Measurements from ENCODE around the gene GPATCH1. TPM values are rescaled to one million over a fixed set of nuclear protein-coding genes. Genes with fewer than 3 reads are reported as not detected.

Gene GPATCH1
- polyA plus RNA-seq, 2 donors, result 4.3 to 5.2 TPM

DNA sequence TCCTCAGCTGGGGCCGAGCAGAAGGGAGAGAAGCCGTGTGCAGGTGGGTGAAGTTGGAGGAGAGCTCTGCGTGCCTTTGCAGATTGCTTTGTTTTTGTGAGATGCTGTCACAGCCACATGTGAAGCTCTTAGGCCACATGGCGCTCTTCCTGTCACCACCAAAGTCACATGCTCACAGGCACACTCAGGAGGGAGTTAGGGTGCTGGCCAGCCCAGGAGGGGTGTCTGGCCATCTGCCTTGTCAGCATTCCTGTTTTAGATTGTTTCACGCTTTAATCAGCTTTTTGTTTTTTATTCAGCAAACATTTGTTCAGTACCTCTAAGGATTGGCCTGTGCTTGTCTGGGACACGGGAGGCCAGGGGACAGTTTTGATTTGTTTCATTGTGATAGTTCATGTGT lies 21.9 kb downstream of the GPATCH1 start:
- Histone ChIP-seq H3K27me3 (ENCODE audit: control insufficient read depth in 1 of 2, insufficient read depth in 2 of 2, low read length in 2 of 2) (no peaks in the 10 kb centered on the region), H3K27ac (ENCODE audit: low read depth in 2 of 2, low read length in 1 of 2) (no peak overlapping the region), H3K4me1 (ENCODE audit: control insufficient read depth in 2 of 2, insufficient read depth in 2 of 2, low read length in 1 of 2) (no peaks in the 10 kb centered on the region), H3K4me3 (ENCODE audit: low read depth in 1 of 2, low read length in 2 of 2) (no peak overlapping the region), H3K9me3 (ENCODE audit: control insufficient read depth in 2 of 2, insufficient read depth in 1 of 2, low read depth in 1 of 2, low read length in 1 of 2) (no peaks in the 10 kb centered on the region), H3K36me3 (ENCODE audit: control insufficient read depth in 2 of 2, insufficient read depth in 2 of 2, low read length in 1 of 2) (peaks cover 24 to 25% of the 10 kb centered on the region in 2 donors)
- WGBS, 2 donors, result 91 to 93% methylated on average over 6 of the region's 6 CpGs

DNA sequence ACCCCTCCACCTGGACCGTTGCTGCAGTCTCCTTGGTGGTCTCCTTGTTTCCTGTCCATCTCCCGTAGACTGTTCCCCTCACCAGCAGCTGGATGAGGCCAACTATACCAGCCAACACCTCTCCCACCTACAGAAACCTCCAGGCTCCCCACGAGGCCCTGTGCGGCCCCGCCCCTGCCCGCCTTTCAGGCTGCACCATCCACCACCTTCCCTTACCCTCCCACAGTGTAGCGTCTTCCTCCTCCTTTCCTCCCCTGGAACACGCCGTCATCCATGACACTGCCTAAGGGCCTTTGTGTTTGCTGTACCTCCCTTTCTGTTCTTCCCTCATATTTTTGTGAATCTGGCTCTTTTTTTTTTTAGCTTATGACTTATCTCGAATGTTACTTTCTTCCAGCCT lies 27.2 kb downstream of the GPATCH1 start:
- Histone ChIP-seq H3K27me3 (ENCODE audit: control insufficient read depth in 1 of 2, insufficient read depth in 2 of 2, low read length in 2 of 2) (no peaks in the 10 kb centered on the region), H3K4me1 (ENCODE audit: control insufficient read depth in 2 of 2, insufficient read depth in 2 of 2, low read length in 1 of 2) (no peaks in the 10 kb centered on the region), H3K36me3 (ENCODE audit: control insufficient read depth in 2 of 2, insufficient read depth in 2 of 2, low read length in 1 of 2) (peaks cover 11 to 16% of the 10 kb centered on the region in 2 donors), H3K9me3 (ENCODE audit: control insufficient read depth in 2 of 2, insufficient read depth in 1 of 2, low read depth in 1 of 2, low read length in 1 of 2) (no peaks in the 10 kb centered on the region), H3K27ac (ENCODE audit: low read depth in 2 of 2, low read length in 1 of 2) (no peak overlapping the region), H3K4me3 (ENCODE audit: low read depth in 1 of 2, low read length in 2 of 2) (no peak overlapping the region)
- 90 to 93% methylated on average over 10 of the region's 10 CpGs for WGBS, 2 donors

DNA sequence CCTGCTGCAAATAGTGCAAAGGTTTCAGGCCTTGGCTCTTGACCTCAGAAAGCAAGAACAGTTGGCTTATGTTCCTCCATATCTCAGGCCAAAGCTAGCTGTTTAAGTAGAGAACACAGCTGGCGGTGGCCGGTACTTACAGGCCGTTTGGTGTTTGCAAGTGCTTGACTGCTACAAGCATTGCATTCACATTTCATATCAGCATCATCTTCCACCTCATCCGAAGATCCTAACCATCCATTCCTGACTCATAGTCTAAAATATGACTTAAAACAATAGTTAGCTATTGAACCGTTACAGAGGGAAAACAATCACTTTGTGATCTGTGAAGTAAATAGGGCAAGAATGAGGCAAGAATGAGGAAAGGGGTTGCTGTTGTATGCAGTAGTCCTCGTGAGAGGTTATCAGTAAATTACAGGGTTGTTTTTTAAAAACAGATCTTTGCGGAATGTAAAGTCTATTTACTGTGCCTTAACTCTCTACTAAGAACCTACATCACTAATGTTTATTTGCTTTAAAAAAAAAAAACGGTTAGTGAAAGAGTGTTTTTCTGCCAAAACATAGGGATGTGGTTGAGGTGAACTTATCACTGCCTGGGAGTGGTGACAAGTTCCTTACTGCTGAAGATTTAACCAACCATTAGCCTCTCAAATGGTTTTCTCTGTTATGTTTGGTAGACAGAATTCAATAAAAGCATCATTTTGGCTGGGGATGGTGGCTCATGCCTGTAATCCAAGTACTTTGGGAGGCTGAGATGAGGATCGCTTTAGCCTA lies 29.3 kb downstream of the GPATCH1 start:
- Histone ChIP-seq H3K4me1 (ENCODE audit: control insufficient read depth in 2 of 2, insufficient read depth in 2 of 2, low read length in 1 of 2) (no peaks in the 10 kb centered on the region), H3K27me3 (ENCODE audit: control insufficient read depth in 1 of 2, insufficient read depth in 2 of 2, low read length in 2 of 2) (no peaks in the 10 kb centered on the region), H3K36me3 (ENCODE audit: control insufficient read depth in 2 of 2, insufficient read depth in 2 of 2, low read length in 1 of 2) (peaks cover 6 to 19% of the 10 kb centered on the region in 2 donors), H3K9me3 (ENCODE audit: control insufficient read depth in 2 of 2, insufficient read depth in 1 of 2, low read depth in 1 of 2, low read length in 1 of 2) (no peaks in the 10 kb centered on the region), H3K27ac (ENCODE audit: low read depth in 2 of 2, low read length in 1 of 2) (no peak overlapping the region), H3K4me3 (ENCODE audit: low read depth in 1 of 2, low read length in 2 of 2) (no peak overlapping the region)
- 83 to 84% methylated on average over 9 of the region's 9 CpGs for WGBS, 2 donors

- WGBS, 2 donors, result 94 to 97% methylated on average over 11 of the region's 11 CpGs
- H3K9me3 ChIP-seq (ENCODE audit: control insufficient read depth in 2 of 2, insufficient read depth in 1 of 2, low read depth in 1 of 2, low read length in 1 of 2), result no peaks in the 10 kb centered on the region
- H3K27ac ChIP-seq (ENCODE audit: low read depth in 2 of 2, low read length in 1 of 2), result no peak overlapping the region
- H3K4me3 ChIP-seq (ENCODE audit: low read depth in 1 of 2, low read length in 2 of 2), result no peak overlapping the region
- H3K4me1 ChIP-seq (ENCODE audit: control insufficient read depth in 2 of 2, insufficient read depth in 2 of 2, low read length in 1 of 2), result no peaks in the 10 kb centered on the region
- H3K27me3 ChIP-seq (ENCODE audit: control insufficient read depth in 1 of 2, insufficient read depth in 2 of 2, low read length in 2 of 2), result no peaks in the 10 kb centered on the region
- H3K36me3 ChIP-seq (ENCODE audit: control insufficient read depth in 2 of 2, insufficient read depth in 2 of 2, low read length in 1 of 2), result peaks cover 6 to 18% of the 10 kb centered on the region in 2 donors
Measured at GRCh38 chr19:33111587-33111986, 30.6 kb downstream of the GPATCH1 start.

DNA sequence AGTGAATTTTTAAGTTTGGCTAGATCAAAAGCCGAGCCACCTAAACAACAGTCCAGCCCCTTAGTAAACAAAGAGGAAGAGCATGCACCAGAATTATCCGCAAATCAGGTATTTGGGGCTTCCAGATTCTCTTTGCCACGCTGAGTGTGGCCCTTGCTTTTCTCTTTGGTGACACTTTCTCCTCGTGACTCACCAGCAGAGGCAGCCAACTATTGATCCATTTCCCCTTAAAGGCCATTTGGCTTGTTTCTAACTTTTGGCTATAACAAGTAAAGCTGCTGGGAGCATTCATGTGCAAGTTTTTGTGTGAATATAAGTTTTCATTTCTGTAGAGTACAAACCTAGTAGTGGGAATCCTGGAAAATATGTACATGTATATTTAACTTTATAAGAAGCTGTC lies 33.3 kb downstream of the GPATCH1 start:
- Histone ChIP-seq H3K4me3 (ENCODE audit: low read depth in 1 of 2, low read length in 2 of 2) (no peak overlapping the region), H3K4me1 (ENCODE audit: control insufficient read depth in 2 of 2, insufficient read depth in 2 of 2, low read length in 1 of 2) (no peaks in the 10 kb centered on the region), H3K27ac (ENCODE audit: low read depth in 2 of 2, low read length in 1 of 2) (no peak overlapping the region), H3K27me3 (ENCODE audit: control insufficient read depth in 1 of 2, insufficient read depth in 2 of 2, low read length in 2 of 2) (no peaks in the 10 kb centered on the region), H3K9me3 (ENCODE audit: control insufficient read depth in 2 of 2, insufficient read depth in 1 of 2, low read depth in 1 of 2, low read length in 1 of 2) (no peaks in the 10 kb centered on the region), H3K36me3 (ENCODE audit: control insufficient read depth in 2 of 2, insufficient read depth in 2 of 2, low read length in 1 of 2) (peaks cover 10 to 23% of the 10 kb centered on the region in 2 donors)
- 79 to 80% methylated on average over 4 of the region's 4 CpGs for WGBS, 2 donors

GRCh38 chr19:33117501-33117900 lies 36.5 kb downstream of the GPATCH1 start:
- Histone ChIP-seq H3K36me3 (ENCODE audit: control insufficient read depth in 2 of 2, insufficient read depth in 2 of 2, low read length in 1 of 2) (peaks cover 4 to 24% of the 10 kb centered on the region in 2 donors), H3K9me3 (ENCODE audit: control insufficient read depth in 2 of 2, insufficient read depth in 1 of 2, low read depth in 1 of 2, low read length in 1 of 2) (no peaks in the 10 kb centered on the region), H3K4me1 (ENCODE audit: control insufficient read depth in 2 of 2, insufficient read depth in 2 of 2, low read length in 1 of 2) (no peaks in the 10 kb centered on the region), H3K27ac (ENCODE audit: low read depth in 2 of 2, low read length in 1 of 2) (no peak overlapping the region), H3K27me3 (ENCODE audit: control insufficient read depth in 1 of 2, insufficient read depth in 2 of 2, low read length in 2 of 2) (no peaks in the 10 kb centered on the region), H3K4me3 (ENCODE audit: low read depth in 1 of 2, low read length in 2 of 2) (no peak overlapping the region)
- 94 to 95% methylated on average over 8 of the region's 8 CpGs for WGBS, 2 donors

DNA sequence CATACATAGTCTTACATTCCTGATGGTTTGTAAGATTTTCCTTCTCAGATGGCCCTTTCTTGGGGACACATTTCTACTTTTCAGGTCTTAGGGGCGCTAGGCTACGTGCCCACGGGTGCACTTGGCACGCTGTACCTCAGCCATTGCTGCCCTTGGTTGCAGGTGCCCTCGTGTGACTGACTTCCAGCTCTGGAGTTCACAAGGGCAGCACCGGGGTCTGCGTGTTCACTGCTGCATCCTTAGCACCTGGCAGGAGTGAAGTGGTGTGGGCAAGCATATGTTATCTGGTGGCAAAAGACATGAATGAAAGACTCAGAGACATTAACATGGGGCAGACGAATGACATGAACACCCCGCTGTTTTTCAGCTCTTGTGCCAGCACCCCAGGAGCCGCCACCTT lies 37.7 kb downstream of the GPATCH1 start:
- Histone ChIP-seq H3K36me3 (ENCODE audit: control insufficient read depth in 2 of 2, insufficient read depth in 2 of 2, low read length in 1 of 2) (peaks cover 4 to 24% of the 10 kb centered on the region in 2 donors), H3K4me1 (ENCODE audit: control insufficient read depth in 2 of 2, insufficient read depth in 2 of 2, low read length in 1 of 2) (no peaks in the 10 kb centered on the region), H3K27me3 (ENCODE audit: control insufficient read depth in 1 of 2, insufficient read depth in 2 of 2, low read length in 2 of 2) (no peaks in the 10 kb centered on the region), H3K9me3 (ENCODE audit: control insufficient read depth in 2 of 2, insufficient read depth in 1 of 2, low read depth in 1 of 2, low read length in 1 of 2) (no peaks in the 10 kb centered on the region), H3K4me3 (ENCODE audit: low read depth in 1 of 2, low read length in 2 of 2) (no peak overlapping the region), H3K27ac (ENCODE audit: low read depth in 2 of 2, low read length in 1 of 2) (no peak overlapping the region)
- 92 to 94% methylated on average over 10 of the region's 10 CpGs for WGBS, 2 donors

DNA sequence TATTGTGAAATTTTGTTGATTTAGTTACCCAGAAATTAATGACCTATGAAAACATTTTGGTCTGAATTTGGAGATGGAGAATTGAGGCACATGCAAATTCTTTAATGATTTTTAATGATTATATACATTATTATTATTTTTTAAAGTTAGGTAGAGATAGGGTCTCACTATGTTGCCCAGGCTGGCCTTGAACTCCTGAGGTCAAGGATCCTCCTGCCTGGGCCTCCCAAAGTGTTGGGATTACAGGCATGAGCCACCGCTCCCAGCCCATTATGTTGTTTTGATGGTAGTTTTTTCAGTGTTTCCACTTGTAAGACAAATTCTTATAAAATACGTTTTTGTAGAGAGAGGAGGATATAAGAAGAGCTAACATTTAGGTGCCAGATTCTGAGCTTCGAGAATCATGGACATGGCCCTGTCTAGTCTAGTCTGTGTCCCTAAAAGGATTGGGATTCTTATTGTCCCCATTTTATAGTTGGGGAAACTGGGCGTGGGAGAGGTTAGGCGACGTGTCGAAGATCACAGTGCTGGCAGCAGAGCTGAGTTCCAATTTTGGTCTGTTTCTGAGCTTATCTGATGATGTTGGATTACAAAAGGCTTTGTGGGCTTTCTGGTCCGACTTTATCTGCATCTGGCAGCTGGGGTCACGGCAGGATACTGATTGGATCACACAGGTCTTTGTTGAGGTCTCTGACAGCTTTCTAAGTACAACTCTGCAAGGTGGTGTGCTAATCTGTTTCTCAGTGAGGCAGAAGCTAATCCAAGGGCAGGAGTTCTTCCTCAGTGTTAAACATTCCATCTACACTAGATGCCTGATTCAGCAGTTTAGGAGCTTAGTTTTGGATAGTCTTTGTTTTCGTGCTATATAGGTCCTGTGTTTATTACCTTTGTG lies 43.5 kb downstream of the GPATCH1 start:
- no peaks in the 10 kb centered on the region for H3K27me3 ChIP-seq (ENCODE audit: control insufficient read depth in 1 of 2, insufficient read depth in 2 of 2, low read length in 2 of 2)
- 83 to 84% methylated on average over 10 of the region's 10 CpGs for WGBS, 2 donors
- no peak overlapping the region for H3K4me3 ChIP-seq (ENCODE audit: low read depth in 1 of 2, low read length in 2 of 2)
- H3K27ac ChIP-seq (ENCODE audit: low read depth in 2 of 2, low read length in 1 of 2), result no peak overlapping the region
- no peaks in the 10 kb centered on the region for H3K4me1 ChIP-seq (ENCODE audit: control insufficient read depth in 2 of 2, insufficient read depth in 2 of 2, low read length in 1 of 2)
- H3K36me3 ChIP-seq (ENCODE audit: control insufficient read depth in 2 of 2, insufficient read depth in 2 of 2, low read length in 1 of 2), result peaks cover 3 to 9% of the 10 kb centered on the region in 2 donors
- H3K9me3 ChIP-seq (ENCODE audit: control insufficient read depth in 2 of 2, insufficient read depth in 1 of 2, low read depth in 1 of 2, low read length in 1 of 2), result no peaks in the 10 kb centered on the region

DNA sequence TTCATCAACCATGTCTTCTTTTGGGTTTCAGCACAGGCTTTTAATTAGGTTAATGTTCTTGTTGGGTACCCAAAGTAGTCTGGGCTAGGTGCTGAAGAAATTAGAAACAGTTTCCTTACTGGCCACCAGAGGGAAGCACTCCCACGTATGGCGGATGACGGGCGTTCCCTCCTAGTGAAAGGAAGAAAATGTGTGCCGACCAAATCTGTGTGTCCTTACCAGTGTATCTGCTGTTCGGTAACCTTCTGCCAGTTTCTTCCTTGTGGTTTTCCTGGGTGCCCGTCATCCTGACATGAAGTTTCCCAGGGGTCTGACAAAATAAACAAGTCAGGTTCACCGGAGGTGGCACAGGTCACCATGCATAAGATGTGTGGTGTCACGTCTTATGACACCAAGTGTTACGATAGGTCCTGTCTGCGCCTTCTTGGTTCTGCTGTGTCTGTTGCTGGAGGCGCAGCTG lies 45.0 kb downstream of the GPATCH1 start:
- Histone ChIP-seq H3K27ac (ENCODE audit: low read depth in 2 of 2, low read length in 1 of 2) (no peak overlapping the region), H3K4me1 (ENCODE audit: control insufficient read depth in 2 of 2, insufficient read depth in 2 of 2, low read length in 1 of 2) (no peaks in the 10 kb centered on the region), H3K4me3 (ENCODE audit: low read depth in 1 of 2, low read length in 2 of 2) (no peak overlapping the region), H3K36me3 (ENCODE audit: control insufficient read depth in 2 of 2, insufficient read depth in 2 of 2, low read length in 1 of 2) (peaks cover 3 to 8% of the 10 kb centered on the region in 2 donors), H3K9me3 (ENCODE audit: control insufficient read depth in 2 of 2, insufficient read depth in 1 of 2, low read depth in 1 of 2, low read length in 1 of 2) (no peaks in the 10 kb centered on the region), H3K27me3 (ENCODE audit: control insufficient read depth in 1 of 2, insufficient read depth in 2 of 2, low read length in 2 of 2) (no peaks in the 10 kb centered on the region)
- WGBS, 2 donors, result 38 to 39% methylated on average over 12 of the region's 12 CpGs
